GM21526 (cell line): ENCODE results near the gene MTHFD1.
"Not testable (repeated sequence)": the region's sequence is repeated elsewhere in the genome, so short reads cannot be mapped to it uniquely, and the experiment has no call there.

Experiments
- ATAC-seq: cut with Tn5 transposase; IDR thresholded peaks from one replicate; pipeline ENCODE4 v1.9.1; 2021; ENCODE audit warnings: moderate library complexity; ENCODE audit not compliant: unreplicated experiment, low FRiP score

Gene MTHFD1

GRCh38 chr14:64387782-64388532, at the start of gene MTHFD1:
TSS of gene MTHFD1 (plus strand) at chr14:64388353. CDS start at chr14:64388428, 75 bp downstream.
- ATAC-seq: peak; percentile 69

- ATAC-seq: peak; percentile 86
Measured at GRCh38 chr14:64338616-64339316, 49.4 kb upstream of the MTHFD1 start.

GRCh38 chr14:64340560-64341196, 47.5 kb upstream of the MTHFD1 start:
- ATAC-seq: no peak

DNA sequence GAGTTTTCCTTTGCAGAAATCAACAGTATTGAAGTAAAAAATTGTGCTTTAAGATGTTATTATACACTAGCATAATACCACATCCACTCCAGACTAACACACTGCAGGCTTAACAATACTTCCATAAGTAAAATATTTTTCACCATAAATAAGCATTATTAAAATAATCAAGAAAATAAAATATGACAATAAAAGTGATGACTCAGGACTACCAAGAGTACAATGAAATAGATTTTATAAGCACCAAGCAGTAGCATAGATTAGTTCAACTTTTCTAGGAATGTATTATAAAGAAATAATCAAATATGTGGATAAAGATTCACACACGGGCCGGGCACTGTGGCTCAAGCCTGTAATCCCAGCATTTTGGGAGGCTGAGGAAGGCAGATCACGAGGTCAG, 40.4 kb upstream of the MTHFD1 start:
- no peak for ATAC-seq

DNA sequence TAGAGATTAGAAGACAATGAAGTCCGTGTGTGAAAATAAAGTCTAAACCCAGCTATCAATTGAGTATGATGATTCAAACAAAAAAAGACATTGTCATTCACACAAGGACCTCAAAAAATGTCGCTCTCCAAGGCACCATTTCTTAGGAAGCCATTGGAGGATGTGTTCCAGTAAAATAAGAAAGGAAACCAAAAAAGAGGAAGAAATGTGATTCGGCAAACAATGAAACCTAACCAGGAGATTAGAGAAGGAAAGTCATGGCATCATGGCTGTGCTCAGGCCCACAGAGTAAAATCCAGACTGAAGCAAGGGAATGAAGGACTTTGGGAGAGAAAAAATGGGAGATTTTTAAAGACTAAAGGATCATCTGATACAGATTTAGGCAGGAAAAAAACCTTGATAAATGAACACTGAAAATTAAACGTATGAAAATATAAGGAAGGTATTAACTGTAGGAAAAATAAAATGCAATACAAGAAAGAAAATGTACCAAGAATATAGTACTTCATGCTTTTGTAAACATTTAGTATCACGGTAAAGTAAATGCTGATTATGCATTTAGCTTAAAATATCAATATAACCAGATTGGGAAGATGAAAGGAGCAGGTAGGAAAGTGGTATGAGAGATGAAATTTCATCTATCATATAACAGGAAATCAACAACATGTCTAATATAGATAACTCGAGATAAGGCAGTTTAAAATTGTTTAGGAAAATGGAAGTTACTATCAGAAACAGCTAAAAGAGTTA, 38.2 kb upstream of the MTHFD1 start:
- no peak for ATAC-seq

- no peak for ATAC-seq
Measured at GRCh38 chr14:64363265-64363846, 24.8 kb upstream of the MTHFD1 start.

DNA sequence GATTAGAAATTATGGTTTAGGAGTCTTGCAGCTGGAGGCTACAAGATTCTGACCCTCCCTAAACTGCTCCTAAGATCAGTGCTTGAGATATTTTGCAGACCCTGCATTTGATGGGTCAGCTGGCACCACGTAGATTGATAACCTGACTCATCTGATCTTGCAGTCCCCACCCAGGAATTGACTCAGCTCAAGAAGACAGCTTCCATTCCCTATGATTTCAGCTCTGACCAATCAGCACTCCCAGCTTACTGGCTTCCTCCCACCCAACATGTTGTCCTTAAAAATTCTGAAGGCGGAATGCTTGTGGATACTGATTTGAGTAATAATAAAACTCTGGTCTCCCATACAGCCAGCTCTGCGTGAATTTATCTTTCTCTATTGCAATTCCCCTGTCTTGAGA, 23.2 kb upstream of the MTHFD1 start:
- no peak for ATAC-seq

DNA sequence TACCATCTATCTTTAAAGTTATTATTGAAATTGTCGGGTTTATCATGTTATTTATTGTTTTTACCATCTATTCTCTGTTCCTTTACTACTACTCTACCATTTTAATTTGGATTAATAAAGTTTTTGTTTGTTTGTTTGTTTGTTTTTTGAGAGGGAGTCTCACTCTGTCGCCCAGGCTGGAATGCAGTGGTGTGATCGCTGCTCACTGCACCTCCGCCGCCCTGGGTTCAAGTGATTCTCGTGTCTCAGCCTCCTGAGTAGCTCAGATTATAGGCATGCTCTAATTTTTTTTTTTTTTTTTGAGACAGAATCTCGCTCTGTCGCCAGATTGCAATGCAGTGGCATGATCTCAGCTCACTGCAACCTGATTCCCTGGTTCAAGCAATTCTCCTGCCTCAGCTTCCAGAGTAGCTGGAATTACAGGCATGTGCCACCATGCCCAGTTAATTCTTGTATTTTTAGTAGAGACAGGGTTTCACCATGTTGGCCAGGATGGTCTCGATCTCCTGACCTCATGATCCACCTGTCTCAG, 22.7 kb upstream of the MTHFD1 start:
- not testable (repeated sequence) for ATAC-seq

- no peak for ATAC-seq
Measured at GRCh38 chr14:64369201-64369600, 19.0 kb upstream of the MTHFD1 start.

- ATAC-seq: peak; percentile 14
Measured at GRCh38 chr14:64387232-64387781, 846 bp upstream of the MTHFD1 start.

- ATAC-seq: peak; percentile 9
Measured at GRCh38 chr14:64388533-64389285, 556 bp downstream of the MTHFD1 start.

- ATAC-seq: no peak
Measured at GRCh38 chr14:64391113-64391725, 3.1 kb downstream of the MTHFD1 start.

- no peak for ATAC-seq
Measured at GRCh38 chr14:64391986-64392385, 3.8 kb downstream of the MTHFD1 start.

GRCh38 chr14:64393189-64393726, 5.1 kb downstream of the MTHFD1 start:
- not testable (repeated sequence) for ATAC-seq

DNA sequence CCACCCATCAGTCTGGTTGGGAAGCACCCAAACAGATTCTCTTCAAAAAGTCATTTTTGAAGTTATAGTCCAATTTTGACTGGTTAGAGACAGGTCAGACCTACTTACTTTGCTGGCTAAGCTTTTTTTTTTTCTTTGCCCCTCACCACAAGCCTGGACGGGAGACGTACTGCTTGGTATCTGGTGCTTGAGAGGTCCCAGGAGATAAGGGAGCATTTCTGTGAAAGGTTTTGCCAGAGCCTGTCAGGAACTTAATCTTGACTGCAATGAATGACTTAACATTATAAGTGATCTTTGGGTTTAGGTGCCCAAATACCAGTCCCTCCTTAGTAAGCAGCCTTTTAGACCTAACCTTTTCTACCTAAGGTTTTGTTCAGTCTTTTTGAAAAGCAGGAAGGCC, 6.3 kb downstream of the MTHFD1 start:
- no peak for ATAC-seq

DNA sequence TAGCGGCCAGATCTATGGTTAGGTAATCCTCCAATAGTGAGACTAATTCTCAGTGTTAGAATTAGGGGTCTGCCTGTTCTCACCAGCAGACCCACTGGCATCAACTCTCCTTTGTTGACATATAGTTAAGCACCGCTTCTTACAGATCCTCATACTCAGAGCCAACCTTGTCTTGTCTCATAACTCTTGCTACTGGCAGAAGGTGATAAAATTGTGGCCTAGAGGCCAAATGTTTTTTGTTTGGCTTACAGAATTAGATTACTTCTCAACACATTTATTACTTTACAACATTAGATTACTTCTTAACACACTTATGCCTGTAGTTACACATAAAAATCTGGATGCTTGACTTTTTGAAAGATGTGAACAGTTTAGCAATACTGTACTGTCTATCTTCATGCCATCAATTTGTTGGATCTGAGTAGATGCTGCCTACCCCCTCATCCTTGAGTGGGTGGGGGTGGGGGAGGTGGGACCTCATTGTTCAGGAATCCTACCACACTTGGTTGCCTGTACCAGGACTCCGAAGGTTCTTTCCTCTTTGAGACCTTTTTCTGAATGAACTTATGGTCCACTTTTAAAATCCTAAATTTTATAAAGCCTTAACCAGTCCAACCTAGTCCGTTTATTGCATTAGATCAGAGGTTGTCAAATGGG, 7.0 kb downstream of the MTHFD1 start:
- ATAC-seq: no peak

DNA sequence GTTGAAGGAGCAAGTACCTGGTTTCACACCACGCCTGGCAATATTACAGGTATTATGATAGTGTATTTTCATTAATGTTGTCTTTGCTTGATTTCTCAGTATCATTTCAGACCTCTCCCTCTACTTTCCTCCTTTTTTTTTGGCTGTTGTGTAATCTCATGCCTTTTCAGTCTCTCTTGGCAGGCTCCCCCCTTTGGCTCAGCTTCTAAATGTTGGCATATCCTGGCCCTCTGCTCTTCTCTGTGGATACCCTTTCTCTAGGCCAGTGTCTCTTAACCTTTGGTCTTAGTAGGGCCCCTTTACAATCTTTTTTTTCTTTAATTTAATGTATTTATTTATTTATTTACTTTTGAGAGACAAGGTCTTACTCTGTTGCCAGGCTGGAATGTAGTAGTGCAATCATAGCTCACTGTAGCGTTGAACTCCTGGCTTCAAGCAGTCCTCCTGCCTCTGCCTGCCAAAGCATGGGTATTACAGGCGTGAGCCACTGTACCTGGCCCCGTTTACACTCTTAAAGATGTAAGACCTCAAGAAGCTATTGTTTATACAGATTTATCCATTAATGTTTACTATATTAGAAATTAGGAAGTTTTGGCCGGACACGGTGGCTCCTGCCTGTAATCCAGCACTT, 12.8 kb downstream of the MTHFD1 start:
- no peak for ATAC-seq

DNA sequence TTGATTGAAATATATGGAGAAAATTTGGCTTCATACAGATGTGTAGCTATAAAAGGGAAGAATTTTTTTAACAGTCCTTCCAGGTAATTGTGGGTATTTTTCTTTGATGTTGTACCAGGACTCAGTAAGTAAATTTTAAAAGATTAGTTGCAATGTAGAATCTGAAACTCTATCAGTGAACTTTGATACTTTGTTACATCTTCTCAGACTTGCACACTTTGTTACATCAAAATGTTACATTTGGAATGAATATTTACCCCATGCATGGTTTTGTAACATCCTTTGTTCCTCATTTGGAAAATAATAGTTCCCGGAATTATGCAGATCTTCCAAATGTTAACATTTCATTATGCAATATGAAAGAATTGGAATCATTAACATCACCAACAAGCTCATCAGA, 13.8 kb downstream of the MTHFD1 start:
- no peak for ATAC-seq
